GM19043 (cell line): ENCODE measurements around the gene SMAD4.
A peak's percentile ranks its signal among the peaks of the same experiment; 100 is the strongest.
"Not testable (repeated sequence)": the region's sequence is repeated elsewhere in the genome, so short reads cannot be mapped to it uniquely, and the experiment has no call there.

Source experiments
- ATAC-seq: cut with Tn5 transposase; IDR thresholded peaks from one replicate; pipeline ENCODE4 v1.9.1; 2021; ENCODE audit warnings: low read depth; ENCODE audit not compliant: unreplicated experiment

SMAD4 gene

GRCh38 chr18:51068105-51068504 is 38.1 kb downstream of the SMAD4 start:
- ATAC-seq: no peak

- ATAC-seq: no peak
Measured at GRCh38 chr18:51069885-51070284, 39.9 kb downstream of the SMAD4 start.

- ATAC-seq: no peak
Measured at GRCh38 chr18:51070545-51070944, 40.5 kb downstream of the SMAD4 start.

GRCh38 chr18:51072586-51073313 is 42.7 kb downstream of the SMAD4 start:
- no peak for ATAC-seq

GRCh38 chr18:51074605-51075004 is 44.6 kb downstream of the SMAD4 start:
- ATAC-seq: peak; percentile 62

GRCh38 chr18:51076503-51076902 is 46.5 kb downstream of the SMAD4 start:
- ATAC-seq: no peak

GRCh38 chr18:51077217-51077616 is 47.2 kb downstream of the SMAD4 start:
- ATAC-seq: peak; percentile 80

- no peak for ATAC-seq
Measured at GRCh38 chr18:51078026-51078425, 48.0 kb downstream of the SMAD4 start.

- peak; percentile 67 for ATAC-seq
Measured at GRCh38 chr18:51082571-51083267, 52.7 kb downstream of the SMAD4 start.

- ATAC-seq: no peak
Measured at GRCh38 chr18:51083398-51083797, 53.4 kb downstream of the SMAD4 start.

- no peak for ATAC-seq
Measured at GRCh38 chr18:51088410-51088809, 58.4 kb downstream of the SMAD4 start.

GRCh38 chr18:51089691-51090090 is 59.7 kb downstream of the SMAD4 start:
- ATAC-seq: no peak

- ATAC-seq: no peak
Measured at GRCh38 chr18:51091270-51091669, 61.3 kb downstream of the SMAD4 start.

- no peak for ATAC-seq
Measured at GRCh38 chr18:51092117-51092516, 62.1 kb downstream of the SMAD4 start.

- not testable (repeated sequence) for ATAC-seq
Measured at GRCh38 chr18:51092967-51093366, 63.0 kb downstream of the SMAD4 start.

GRCh38 chr18:51097021-51097822 is 67.2 kb downstream of the SMAD4 start:
- ATAC-seq: no peak

GRCh38 chr18:51098082-51098481 is 68.1 kb downstream of the SMAD4 start:
- ATAC-seq: no peak

GRCh38 chr18:51098513-51098912 is 68.5 kb downstream of the SMAD4 start:
- ATAC-seq: no peak

- no peak for ATAC-seq
Measured at GRCh38 chr18:51100385-51101120, 70.5 kb downstream of the SMAD4 start.

GRCh38 chr18:51107082-51107481 is 77.1 kb downstream of the SMAD4 start:
- ATAC-seq: no peak
